Stimulated activated naive CD8-positive, alpha-beta T cell treated with anti-CD3 and anti-CD28 coated beads, Interleukin-15, amount 100 ng/mL, for 72 hours (primary cell): Measurements from ENCODE around the gene PADI3.

ENCODE experiments used
- ATAC-seq: fragments of 150-1000 bp; cut with Tn5 transposase; 2 replicates; pipeline ENCODE4 v1.10.0; 2021; ENCODE audit warnings: mild to moderate bottlenecking, moderate library complexity
- DNase-seq, 2 donors: peaks; one replicate each; pipeline ENCODE4 v3.0.0; 2021 to 2022
- H3K27ac Mint-ChIP-seq, 2 donors: one replicate each; pipeline ENCODE4 v1.8.0; 2022; ENCODE audit warnings: mild to moderate bottlenecking in 2 of 2, mixed read lengths in 2 of 2, moderate library complexity in 2 of 2
- H3K27me3 Mint-ChIP-seq: one replicate; pipeline ENCODE4 v1.8.0; 2022; ENCODE audit warnings: mixed read lengths
- H3K4me1 Mint-ChIP-seq: one replicate; pipeline ENCODE4 v1.8.0; 2022; ENCODE audit warnings: mild to moderate bottlenecking, mixed read lengths
- H3K4me3 Mint-ChIP-seq, 2 donors: one replicate each; pipeline ENCODE4 v1.8.0; 2022; ENCODE audit warnings: mild to moderate bottlenecking in 2 of 2, mixed read lengths in 2 of 2, moderate library complexity in 1 of 2
- H3K9me3 Mint-ChIP-seq, 2 donors: one replicate each; pipeline ENCODE4 v1.8.0; 2022; ENCODE audit warnings: mixed read lengths in 2 of 2

PADI3 gene

DNA sequence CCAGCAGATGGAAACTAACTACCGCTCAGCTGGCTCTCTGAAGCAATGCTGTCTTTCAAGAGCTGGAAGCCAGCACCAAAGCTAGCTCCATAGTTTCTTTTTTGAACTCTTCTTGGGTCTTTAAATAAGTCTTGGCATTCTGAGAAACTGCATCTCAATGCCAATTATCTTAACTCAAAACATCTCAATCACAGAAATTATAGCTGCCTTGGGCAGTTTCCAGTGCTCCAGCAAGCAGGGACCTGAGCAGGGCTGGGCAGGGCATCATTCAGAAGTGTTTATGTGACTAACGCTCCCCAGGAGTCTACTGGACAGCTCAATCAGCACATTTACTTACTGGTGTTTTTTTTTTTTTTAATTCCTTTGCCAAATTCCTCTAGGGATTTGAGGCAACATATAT lies 40.8 kb downstream of the PADI3 start:
- no peak overlapping the region for H3K4me3 Mint-ChIP-seq
- H3K27me3 Mint-ChIP-seq = peaks cover 21% of the 10 kb centered on the region
- H3K4me1 Mint-ChIP-seq = no peaks in the 10 kb centered on the region
- ATAC-seq (no peak), DNase-seq (no peak)
- no peak overlapping the region for H3K27ac Mint-ChIP-seq
- H3K9me3 Mint-ChIP-seq = no peaks in the 10 kb centered on the region

DNA sequence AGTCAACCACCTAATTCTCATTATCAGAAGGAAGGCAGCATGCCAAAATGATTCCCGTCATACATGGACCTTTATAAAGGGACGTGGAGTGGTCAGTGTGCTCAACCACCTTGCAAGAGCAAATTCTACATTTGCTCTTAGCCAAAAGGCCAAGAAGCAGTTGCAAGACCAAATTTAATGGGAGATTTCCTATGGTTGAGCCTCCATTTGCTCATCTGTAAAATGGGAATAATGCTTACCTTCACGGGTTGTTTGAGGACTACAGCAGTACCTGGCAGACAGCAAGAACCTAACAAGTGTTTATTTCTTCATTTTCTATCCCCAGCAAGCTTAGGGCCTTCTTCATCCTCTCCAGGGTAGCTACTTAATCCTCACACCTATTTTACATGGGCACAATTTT lies 41.7 kb downstream of the PADI3 start:
- H3K9me3 Mint-ChIP-seq = no peaks in the 10 kb centered on the region
- H3K4me3 Mint-ChIP-seq = no peak overlapping the region
- H3K4me1 Mint-ChIP-seq = no peaks in the 10 kb centered on the region
- peaks cover 29% of the 10 kb centered on the region for H3K27me3 Mint-ChIP-seq
- ATAC-seq (no peak), DNase-seq (no peak)
- no peak overlapping the region for H3K27ac Mint-ChIP-seq

DNA sequence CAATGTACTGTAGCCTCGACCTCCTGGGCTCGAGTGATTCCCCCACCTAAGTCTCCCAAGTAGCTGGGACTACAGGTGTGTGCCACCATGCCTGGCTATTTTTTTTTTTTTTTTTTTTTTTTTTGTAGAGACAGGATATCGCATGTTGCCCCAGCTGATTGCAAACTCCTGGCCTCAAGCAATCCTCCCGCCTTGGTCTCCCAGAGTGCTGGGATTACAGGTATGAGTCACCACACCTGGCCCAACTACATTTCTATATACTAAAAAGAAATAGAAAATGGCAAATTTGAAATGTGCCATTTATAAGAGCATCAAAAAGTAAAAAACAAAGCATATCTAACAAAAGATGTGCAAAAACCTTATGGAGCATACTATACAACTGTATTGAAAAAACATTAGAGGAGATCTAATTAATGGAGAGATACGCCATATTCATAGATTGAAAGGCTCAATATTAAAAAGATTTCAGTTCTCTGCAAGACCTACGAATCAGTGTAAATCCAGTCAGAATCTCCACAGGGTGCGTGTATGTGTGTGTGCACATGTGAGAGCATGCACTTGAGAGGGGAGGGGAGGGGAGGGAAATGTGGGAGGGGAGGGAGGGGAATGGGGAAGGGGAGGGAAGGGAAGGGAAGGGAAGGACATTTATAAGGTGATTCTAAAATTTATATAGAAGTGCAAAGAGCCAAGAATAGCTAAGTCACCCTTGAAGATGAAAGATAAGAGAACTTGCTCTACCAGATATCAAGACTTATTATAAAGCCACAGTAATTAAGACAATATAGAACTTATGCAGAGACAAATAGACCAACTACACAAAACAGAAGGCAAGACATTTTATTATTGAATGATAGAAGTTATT lies 43.6 kb downstream of the PADI3 start:
- Mint-ChIP-seq H3K27me3 (peaks cover 38% of the 10 kb centered on the region), H3K27ac (no peak overlapping the region), H3K4me1 (no peaks in the 10 kb centered on the region), H3K4me3 (no peak overlapping the region), H3K9me3 (no peaks in the 10 kb centered on the region)
- DNase-seq = no peak
- no peak for ATAC-seq

DNA sequence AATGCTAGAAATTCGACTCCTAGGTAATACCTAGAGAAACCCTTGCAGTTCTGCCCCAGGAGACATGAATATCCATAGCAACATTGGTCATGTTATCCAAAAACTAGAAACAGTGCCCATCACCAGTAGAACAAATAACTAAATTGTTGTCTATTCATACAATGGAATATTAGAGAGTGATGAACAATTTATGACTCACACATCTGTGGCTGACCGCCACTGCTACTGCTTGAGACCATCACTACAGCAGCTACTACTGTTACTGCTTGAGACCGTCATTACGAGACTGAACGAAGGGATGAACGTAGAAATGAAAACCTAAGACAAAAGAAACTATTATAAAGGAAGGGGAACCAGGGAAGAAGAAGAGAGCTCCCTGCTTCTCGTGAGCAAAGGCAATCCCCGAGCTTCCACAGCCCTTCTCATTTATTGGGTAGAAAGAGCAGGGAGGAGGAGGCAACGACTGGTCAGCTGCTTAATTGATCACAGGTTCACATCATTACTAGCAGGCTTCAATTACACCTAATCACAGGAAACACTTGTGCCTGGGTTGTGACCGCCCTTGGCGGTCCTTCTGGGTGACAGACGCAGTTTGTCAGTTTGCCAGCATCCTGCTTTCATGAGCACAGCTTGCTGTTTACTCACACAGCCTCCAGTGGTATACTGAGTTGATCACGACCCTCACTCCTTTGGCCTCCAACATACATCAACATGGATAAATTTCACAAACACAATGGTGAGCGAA lies 45.0 kb downstream of the PADI3 start:
- peaks cover 38% of the 10 kb centered on the region for H3K27me3 Mint-ChIP-seq
- H3K27ac Mint-ChIP-seq = no peak overlapping the region
- DNase-seq (no peak), ATAC-seq (no peak)
- peaks cover 2 to 4% of the 10 kb centered on the region in 2 donors for H3K9me3 Mint-ChIP-seq
- H3K4me3 Mint-ChIP-seq = no peak overlapping the region
- H3K4me1 Mint-ChIP-seq = no peaks in the 10 kb centered on the region

DNA sequence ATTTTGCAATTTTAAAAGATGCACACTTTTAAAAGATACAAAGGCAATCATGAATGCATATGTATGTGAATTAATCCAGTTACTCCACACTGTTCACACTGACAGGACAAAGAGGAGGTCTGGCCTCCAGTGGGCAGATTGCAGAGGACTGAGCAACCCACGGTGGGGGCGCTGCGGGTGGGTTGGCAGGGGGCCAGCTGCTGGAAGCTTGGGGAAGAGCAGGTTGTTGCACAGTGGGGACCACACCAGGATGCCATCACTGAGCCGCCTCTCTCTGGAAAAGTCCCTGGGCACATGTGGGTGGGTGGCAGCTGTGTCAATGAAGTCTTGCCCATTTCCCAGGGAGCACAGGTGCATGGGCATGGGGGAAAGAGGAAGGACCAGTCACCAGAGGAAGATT lies 46.4 kb downstream of the PADI3 start:
- DNase-seq (no peak), ATAC-seq (no peak)
- no peaks in the 10 kb centered on the region for H3K4me1 Mint-ChIP-seq
- peaks cover 3 to 8% of the 10 kb centered on the region in 2 donors for H3K9me3 Mint-ChIP-seq
- H3K27ac Mint-ChIP-seq = peak overlapping the region in 1 of 2 donors; percentile 19
- peaks cover 38% of the 10 kb centered on the region for H3K27me3 Mint-ChIP-seq
- H3K4me3 Mint-ChIP-seq = no peak overlapping the region

DNA sequence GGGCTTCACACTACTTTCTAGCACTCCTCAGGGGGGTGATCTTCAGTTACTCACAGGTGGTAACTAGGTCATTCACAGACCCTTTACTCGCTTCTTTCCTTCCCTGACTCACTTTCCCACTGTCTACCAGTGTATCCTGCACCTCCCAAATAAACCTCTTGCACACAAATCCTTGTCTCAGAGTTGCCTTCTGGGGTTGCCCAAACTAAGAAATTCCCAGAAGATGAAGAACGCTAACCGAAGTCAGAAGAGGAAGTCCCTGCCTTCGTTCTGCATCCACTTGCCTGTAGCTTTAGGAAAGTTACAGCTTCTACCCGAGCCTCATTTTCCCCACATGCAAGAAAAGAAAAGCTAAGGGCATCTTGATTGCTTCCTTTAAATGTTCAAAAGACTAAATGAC lies 47.2 kb downstream of the PADI3 start:
- Mint-ChIP-seq H3K4me3 (no peak overlapping the region), H3K9me3 (peaks cover 3 to 8% of the 10 kb centered on the region in 2 donors), H3K27ac (peak overlapping the region in 1 of 2 donors; percentile 26), H3K27me3 (peaks cover 31% of the 10 kb centered on the region), H3K4me1 (no peaks in the 10 kb centered on the region)
- DNase-seq = no peak
- no peak for ATAC-seq

DNA sequence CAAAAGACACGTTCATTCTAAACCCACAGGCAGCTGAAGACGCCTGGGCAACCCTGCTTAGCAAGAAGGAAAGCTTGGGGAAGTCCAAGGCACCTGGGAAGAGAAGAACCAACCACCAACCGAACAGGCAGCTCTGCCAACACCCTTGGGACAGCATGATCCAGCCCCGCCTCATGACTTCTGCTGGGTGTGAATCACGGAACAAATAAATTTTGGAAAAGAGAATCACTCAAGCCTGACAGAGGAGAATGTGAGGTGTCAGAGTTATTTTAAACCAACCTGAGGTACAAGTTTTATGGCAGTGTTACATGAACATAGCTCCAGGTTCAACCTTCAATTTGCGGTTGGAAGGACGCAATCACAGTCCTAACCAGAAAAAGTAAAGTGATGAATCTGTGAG lies 49.1 kb downstream of the PADI3 start:
- Mint-ChIP-seq H3K9me3 (peaks cover 14 to 23% of the 10 kb centered on the region in 2 donors), H3K4me3 (no peak overlapping the region), H3K27me3 (peaks cover 33% of the 10 kb centered on the region), H3K27ac (no peak overlapping the region), H3K4me1 (no peaks in the 10 kb centered on the region)
- ATAC-seq (no peak), DNase-seq (no peak)

DNA sequence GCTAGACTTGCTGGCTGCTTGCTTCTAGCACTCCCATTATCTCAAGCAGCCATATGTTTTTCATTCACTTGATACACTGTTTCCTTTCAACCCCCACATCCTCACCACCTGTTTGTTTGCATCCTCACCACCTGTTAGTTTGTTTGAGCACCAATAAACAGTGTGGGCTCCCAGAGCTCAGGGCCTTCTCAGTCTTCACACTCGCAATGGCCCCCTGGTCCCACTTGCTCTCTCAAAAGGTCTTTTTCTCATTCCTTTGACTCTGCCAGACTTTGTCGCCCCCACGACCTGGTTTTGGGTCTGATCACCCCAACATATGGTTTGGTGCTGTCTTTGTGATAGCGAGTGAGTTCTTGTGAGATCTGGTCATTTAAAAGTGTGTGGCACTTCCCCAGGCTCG lies 52.9 kb downstream of the PADI3 start:
- Mint-ChIP-seq H3K27ac (no peak overlapping the region), H3K27me3 (peaks cover 14% of the 10 kb centered on the region), H3K4me1 (no peaks in the 10 kb centered on the region), H3K4me3 (no peak overlapping the region), H3K9me3 (peaks cover 15 to 30% of the 10 kb centered on the region in 2 donors)
- no peak for DNase-seq
- no peak for ATAC-seq

DNA sequence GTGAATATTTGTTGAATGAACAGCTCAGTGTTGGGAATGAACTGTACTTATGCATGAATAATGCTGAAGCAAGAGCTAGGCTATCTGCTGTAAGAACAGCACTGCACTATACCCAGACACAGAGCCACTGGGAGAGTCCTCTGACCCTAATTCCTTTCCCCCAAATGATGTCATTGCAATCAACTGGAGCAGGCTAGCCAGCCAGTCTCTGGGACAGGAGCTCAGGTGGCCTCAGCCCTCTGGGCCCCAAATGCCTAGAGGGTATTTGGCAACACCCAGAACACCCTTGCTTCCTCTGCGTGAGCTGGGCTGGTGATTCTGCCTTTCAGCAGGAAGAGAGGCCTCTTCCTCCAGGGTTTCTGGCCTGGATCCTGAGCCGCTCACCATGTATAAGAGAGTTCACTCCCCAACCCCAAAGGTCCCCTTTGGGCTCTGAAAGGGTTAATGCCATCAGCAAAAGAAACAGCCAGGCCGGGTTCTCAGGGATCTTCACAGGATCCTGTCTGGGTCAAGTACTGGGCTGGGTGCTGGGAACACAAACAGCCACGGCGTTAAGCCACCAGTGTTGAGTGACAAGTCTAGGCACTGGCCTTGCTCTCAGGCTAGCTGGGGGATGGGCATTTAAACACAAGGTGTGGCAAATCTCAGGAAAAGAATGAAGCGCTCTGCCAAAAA lies 55.4 kb downstream of the PADI3 start:
- no peak for DNase-seq
- Mint-ChIP-seq H3K9me3 (peaks cover 11 to 22% of the 10 kb centered on the region in 2 donors), H3K27me3 (peaks cover 31% of the 10 kb centered on the region), H3K4me3 (no peak overlapping the region), H3K27ac (no peak overlapping the region), H3K4me1 (no peaks in the 10 kb centered on the region)
- ATAC-seq = no peak

DNA sequence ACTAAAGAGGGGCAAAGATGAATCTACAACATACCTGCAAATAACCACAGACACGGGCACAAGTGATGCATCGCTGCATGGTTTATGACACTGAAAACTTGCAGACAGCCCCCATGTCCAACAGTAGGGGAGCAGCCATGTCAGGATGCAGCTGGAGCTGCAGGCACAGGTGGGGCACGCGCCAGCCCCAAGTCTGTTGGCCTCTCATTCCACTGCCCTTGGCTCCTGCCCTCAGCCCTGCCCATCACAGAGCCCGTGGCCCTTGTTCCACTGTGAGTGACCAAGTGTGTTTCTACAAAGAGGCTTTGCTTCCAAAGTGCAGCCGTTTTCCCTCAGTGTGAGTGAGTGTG lies 55.9 kb downstream of the PADI3 start:
- peaks cover 11 to 22% of the 10 kb centered on the region in 2 donors for H3K9me3 Mint-ChIP-seq
- ATAC-seq = no peak
- H3K27me3 Mint-ChIP-seq = peaks cover 36% of the 10 kb centered on the region
- no peak overlapping the region for H3K27ac Mint-ChIP-seq
- DNase-seq = no peak
- no peaks in the 10 kb centered on the region for H3K4me1 Mint-ChIP-seq
- H3K4me3 Mint-ChIP-seq = no peak overlapping the region

DNA sequence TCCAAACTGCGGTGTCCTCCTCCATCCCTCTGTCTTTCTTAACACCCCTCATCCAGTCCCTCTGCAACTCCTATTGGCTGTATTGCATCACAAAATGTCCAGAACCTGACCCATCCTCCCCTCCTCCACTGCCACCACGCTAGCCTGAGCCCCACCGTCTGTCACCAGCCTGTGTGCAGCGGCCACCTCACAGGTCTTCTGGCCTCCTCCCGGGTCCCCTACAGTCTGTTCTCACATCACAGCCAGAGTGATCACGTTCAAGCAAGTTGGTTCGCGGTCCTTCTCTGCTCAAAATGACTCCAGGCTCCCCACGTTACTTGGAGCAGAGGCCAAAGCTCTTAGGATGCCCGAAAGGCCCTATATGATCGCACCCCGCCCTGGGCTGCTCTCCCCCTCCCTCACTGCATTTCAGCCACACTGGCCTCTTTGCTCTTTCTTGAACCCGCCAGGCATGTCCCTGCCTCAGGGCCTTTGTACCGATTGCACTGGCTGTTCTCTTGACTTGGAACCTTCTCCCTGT lies 56.7 kb downstream of the PADI3 start:
- ATAC-seq (no peak), DNase-seq (no peak)
- H3K4me3 Mint-ChIP-seq = no peak overlapping the region
- no peak overlapping the region for H3K27ac Mint-ChIP-seq
- H3K4me1 Mint-ChIP-seq = no peaks in the 10 kb centered on the region
- peaks cover 44% of the 10 kb centered on the region for H3K27me3 Mint-ChIP-seq
- H3K9me3 Mint-ChIP-seq = peaks cover 11 to 22% of the 10 kb centered on the region in 2 donors

DNA sequence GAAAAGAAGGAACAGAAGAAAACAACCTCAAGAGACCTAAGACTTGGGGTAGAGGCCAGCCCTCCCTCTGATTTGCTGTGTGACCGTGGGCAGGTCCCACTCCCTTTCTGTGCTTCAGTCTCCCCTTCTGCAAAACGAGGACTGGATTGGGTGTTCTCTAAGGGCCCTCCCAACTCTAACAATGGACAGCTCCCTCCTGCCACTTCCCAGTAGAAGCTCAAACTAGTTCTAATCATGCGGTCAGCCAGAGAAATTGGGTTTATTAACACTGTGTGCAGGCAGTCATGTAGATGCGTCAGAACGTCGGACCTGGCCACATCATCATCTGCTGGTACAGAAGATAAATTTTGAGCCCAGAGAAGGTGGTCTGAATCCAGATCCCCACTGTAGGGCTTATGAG lies 57.5 kb downstream of the PADI3 start:
- Mint-ChIP-seq H3K9me3 (peaks cover 11 to 21% of the 10 kb centered on the region in 2 donors), H3K27ac (no peak overlapping the region), H3K27me3 (peaks cover 44% of the 10 kb centered on the region), H3K4me3 (no peak overlapping the region), H3K4me1 (no peaks in the 10 kb centered on the region)
- DNase-seq = no peak
- no peak for ATAC-seq

DNA sequence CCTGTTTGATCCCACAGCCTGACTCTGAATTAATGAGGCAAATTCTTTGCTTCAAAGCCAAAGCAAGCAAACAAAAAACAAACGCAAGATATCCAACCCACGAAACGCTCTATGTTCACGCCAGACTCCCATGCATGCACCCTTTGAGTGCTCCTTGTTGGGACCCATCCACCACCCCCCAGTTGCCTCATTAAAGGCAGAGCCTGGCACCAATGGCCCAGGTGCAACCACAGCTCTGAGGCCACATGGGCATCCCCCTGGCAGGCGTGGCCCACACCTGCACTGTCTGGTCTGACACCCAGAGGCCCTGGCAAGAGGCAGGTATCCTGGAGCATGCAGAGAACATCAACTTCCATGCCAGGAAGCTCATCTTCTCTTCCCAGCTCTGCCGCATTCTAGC lies 58.0 kb downstream of the PADI3 start:
- Mint-ChIP-seq H3K4me1 (peaks cover 2% of the 10 kb centered on the region), H3K9me3 (peaks cover 8 to 16% of the 10 kb centered on the region in 2 donors), H3K4me3 (no peak overlapping the region), H3K27ac (no peak overlapping the region), H3K27me3 (peaks cover 44% of the 10 kb centered on the region)
- ATAC-seq = no peak
- no peak for DNase-seq

DNA sequence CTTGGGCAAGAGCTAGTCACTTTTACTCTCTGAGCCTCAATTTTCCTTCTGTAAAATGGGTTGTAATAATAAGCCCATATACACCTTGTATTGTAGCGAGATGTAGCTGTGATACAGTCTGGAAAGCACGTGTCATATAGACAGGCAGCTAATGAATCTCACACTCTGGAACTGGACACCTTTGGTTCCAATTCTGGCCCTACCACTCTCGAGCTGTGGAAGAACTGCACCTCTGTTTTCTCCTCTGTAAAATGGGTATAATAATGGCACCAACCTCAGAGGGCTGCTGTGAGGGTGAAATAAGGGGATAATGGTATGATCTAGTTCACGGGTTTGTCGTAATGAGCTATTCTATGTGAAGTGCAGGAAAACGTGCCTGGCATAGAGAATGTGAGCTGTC lies 58.4 kb downstream of the PADI3 start:
- Mint-ChIP-seq H3K4me3 (no peak overlapping the region), H3K9me3 (peaks cover 4 to 12% of the 10 kb centered on the region in 2 donors), H3K27me3 (peaks cover 46% of the 10 kb centered on the region), H3K27ac (no peak overlapping the region), H3K4me1 (peaks cover 6% of the 10 kb centered on the region)
- ATAC-seq (no peak), DNase-seq (no peak)

DNA sequence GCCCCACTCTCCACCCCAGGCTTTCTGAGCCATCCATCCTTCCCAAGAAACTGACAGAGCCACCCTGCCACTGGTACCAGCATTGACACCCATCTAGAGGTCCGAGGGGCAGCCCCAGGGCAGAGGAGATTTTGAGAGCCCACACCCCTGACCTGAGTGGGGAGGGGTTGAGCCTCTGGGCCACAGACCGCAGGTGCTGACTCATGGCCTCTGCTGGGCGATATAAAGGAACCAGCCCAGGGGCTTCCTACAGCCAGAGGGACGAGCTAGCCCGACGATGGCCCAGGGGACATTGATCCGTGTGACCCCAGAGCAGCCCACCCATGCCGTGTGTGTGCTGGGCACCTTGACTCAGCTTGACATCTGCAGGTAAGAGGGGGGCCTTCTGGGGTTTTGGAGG lies 59.0 kb downstream of the PADI3 start, which contains the start of gene PADI4:
TSS of gene PADI4 (plus strand) at position 252 of the 400 bp plus-strand sequence. CDS start at position 278, 26 bp downstream.
- peaks cover 9% of the 10 kb centered on the region for H3K4me1 Mint-ChIP-seq
- H3K9me3 Mint-ChIP-seq = peaks cover 1 to 7% of the 10 kb centered on the region in 2 donors
- H3K4me3 Mint-ChIP-seq = no peak within 1 kb of the TSS
- ATAC-seq (no peak), DNase-seq (no peak)
- H3K27me3 Mint-ChIP-seq = peaks cover 47% of the 10 kb centered on the region
- H3K27ac Mint-ChIP-seq = no peak within 1 kb of the TSS
